NT2/D1 (cell line): ENCODE results near the gene BSG.

Experiments used
- SUZ12 ChIP-seq: IDR thresholded peaks from 2 replicates; pipeline ENCODE4 v1.6.1; 2011; ENCODE audit not compliant: insufficient read length, insufficient read depth; ENCODE audit errors: extremely low read depth
- YY1 ChIP-seq: IDR thresholded peaks from 2 replicates; pipeline ENCODE4 v1.6.1; 2011; ENCODE audit not compliant: insufficient read length, insufficient read depth
- ZNF274 ChIP-seq: IDR thresholded peaks from 2 replicates; pipeline ENCODE4 v1.6.1; 2011; ENCODE audit warnings: mild to moderate bottlenecking, low read depth, low read length

GRCh38 chr19:583968-584239, 11.5 kb downstream of the BSG start:
- TF ChIP-seq SUZ12 (no peak), YY1 (no peak), ZNF274 (no peak)
